ENCODE results near the gene PCNX2.
"Not testable (repeated sequence)": the region's sequence is repeated elsewhere in the genome, so short reads cannot be mapped to it uniquely, and the experiment has no call there.

PCNX2 gene

DNA sequence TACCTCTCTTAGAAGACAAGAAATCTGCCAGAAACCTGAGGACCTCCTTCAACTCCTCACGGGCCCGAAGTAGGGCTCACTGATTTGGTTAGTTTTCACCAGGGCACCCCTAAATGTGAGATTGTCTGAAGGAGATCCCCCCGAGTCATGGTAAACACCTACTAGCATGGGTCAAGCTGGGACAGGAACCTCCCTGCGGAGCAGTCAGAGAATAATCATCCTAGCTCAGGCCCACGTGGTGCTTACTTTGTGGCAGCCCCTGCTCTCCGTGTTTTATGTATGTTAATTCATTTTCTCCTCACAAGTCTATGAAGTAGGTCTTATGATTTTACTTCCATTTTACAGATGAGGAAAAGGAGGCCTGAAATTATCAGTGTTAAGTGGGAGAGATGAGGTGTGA, 206.9 kb downstream of the PCNX2 start:
- Histone ChIP-seq H3K4me1 (no peaks in the 10 kb centered on the region), H3K4me3 (no peak overlapping the region), H3K36me3 (no peaks in the 10 kb centered on the region), H3K9me3 (no peaks in the 10 kb centered on the region), H3K27ac (no peak overlapping the region), H3K27me3 (no peaks in the 10 kb centered on the region)
- no peak for DNase-seq
- TF ChIP-seq, protein P1, sequence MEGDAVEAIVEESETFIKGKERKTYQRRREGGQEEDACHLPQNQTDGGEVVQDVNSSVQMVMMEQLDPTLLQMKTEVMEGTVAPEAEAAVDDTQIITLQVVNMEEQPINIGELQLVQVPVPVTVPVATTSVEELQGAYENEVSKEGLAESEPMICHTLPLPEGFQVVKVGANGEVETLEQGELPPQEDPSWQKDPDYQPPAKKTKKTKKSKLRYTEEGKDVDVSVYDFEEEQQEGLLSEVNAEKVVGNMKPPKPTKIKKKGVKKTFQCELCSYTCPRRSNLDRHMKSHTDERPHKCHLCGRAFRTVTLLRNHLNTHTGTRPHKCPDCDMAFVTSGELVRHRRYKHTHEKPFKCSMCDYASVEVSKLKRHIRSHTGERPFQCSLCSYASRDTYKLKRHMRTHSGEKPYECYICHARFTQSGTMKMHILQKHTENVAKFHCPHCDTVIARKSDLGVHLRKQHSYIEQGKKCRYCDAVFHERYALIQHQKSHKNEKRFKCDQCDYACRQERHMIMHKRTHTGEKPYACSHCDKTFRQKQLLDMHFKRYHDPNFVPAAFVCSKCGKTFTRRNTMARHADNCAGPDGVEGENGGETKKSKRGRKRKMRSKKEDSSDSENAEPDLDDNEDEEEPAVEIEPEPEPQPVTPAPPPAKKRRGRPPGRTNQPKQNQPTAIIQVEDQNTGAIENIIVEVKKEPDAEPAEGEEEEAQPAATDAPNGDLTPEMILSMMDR (IDR thresholded peaks at IDR 0.05): no peak
- intact Hi-C loops (cut with DNase I; ENCODE audit: low total_unique reads): no loop called here

DNA sequence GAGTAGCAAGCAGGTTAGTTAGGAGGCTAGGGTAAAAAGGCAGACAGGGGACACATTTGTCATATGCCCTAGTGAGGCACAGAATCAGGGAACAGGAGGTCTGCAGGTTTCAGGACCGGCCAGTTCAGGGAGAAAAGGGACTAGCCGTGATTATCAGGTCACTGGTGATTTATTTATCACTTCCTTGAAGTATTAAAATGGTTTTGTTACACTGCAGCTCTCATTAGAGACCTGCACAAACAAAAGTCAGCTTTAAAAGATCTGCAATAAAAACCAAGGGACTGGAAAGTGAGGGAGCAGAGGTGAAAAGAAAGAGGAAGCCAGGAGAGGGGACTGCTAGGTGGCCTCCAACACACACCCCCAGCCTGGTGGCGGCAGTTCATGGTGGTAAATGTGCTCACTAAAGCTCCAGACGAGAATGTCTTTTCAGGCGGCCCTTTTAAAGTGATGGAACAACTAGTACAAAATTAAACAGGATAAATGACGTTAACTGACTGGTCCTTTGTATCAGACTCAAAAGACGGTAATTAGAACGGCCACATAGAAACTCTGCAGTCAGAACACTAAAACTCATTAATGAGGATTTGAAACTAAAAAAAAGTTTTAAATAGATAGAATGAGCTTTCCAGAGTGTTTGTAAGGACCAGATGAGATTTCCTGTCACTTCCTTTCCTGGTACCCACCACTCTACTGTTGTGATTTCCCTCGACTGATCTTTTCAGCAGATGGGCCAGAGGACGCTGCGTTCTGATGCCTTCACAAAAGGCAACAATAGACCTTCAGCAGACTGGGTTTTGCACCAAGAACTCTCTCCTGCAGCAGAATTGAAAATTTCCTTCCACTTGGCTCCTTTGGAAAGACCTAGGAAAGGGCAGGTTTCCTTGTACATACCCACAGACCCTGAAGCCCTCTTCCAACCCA, 208.3 kb downstream of the PCNX2 start:
- intact Hi-C loops (cut with DNase I; ENCODE audit: low total_unique reads): no loop called here
- no peak overlapping the region for H3K27ac ChIP-seq
- no peak for DNase-seq

DNA sequence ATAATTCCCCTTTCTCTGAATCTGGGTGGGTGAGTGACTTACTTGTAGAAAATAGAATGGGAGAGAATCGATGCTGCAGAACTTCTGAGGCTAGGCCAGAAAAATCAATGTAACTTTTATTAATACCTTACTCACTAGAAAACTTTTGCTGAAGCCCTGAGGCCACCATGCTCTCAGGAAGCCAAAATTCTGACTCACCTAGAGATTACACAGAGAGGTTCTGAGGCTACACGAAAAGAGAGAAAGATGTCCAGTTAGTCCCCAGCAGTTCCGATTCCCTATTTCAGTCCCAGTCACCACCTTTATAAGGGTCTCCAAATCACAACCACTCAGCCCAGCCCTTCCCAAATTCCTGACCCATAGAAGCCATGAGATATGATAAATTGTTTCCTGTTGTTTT, 210.0 kb downstream of the PCNX2 start:
- Histone ChIP-seq H3K36me3 (no peaks in the 10 kb centered on the region), H3K4me1 (no peaks in the 10 kb centered on the region), H3K9me3 (no peaks in the 10 kb centered on the region), H3K27ac (no peak overlapping the region), H3K27me3 (no peaks in the 10 kb centered on the region), H3K4me3 (no peak overlapping the region)
- intact Hi-C loops (cut with DNase I; ENCODE audit: low total_unique reads): no loop called here
- TF ChIP-seq, protein P1 (IDR thresholded peaks at IDR 0.05): no peak
- no peak for DNase-seq

More for the DNA sequence above, 208.3 kb downstream of the PCNX2 start:
- Histone ChIP-seq H3K9me3 (no peaks in the 10 kb centered on the region), H3K27me3 (no peaks in the 10 kb centered on the region), H3K36me3 (no peaks in the 10 kb centered on the region), H3K4me1 (no peaks in the 10 kb centered on the region), H3K4me3 (no peak overlapping the region)
- TF ChIP-seq, protein P1 (IDR thresholded peaks at IDR 0.05): no peak

DNA sequence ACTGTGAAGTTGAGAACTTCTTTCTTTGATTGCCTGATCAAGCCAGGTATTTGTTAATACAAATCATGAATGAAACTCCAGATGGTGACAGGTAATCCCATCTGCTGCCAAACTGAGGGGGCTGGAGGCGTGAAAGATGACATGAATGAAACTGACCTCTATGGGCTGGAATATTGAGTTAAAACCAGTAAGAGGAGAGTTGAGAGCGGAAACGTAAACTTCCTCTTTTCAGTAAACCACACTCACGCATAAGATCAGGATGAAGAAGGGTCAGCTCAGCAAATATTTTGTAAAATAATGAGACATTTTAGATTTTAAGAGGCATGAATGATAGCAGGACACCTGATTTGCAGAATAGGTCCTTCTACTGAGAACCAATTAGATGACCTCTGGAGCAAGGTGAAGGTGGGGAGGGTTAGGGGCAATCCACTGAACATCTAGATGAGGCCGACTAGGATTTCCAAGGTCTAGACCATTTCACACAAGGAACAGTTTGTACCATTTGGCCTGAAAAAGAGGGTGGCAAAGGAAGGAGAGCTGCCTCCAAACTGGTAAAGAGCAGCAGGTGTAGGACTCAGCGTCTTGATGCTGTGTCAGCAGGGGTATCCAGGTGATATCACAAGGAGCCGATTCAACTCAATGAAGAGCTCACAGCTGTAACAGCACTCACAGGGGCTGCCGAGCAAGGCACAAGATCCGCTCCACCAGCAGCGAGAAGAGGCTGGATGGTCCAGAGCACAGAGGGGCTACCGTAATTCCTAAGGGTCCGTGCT, 212.6 kb downstream of the PCNX2 start:
- DNase-seq: no peak
- no peak overlapping the region for H3K27ac ChIP-seq
- H3K36me3 ChIP-seq: no peaks in the 10 kb centered on the region
- intact Hi-C loops (cut with DNase I; ENCODE audit: low total_unique reads): no loop called here
- no peak overlapping the region for H3K4me3 ChIP-seq
- H3K9me3 ChIP-seq: no peaks in the 10 kb centered on the region
- H3K4me1 ChIP-seq: no peaks in the 10 kb centered on the region
- no peaks in the 10 kb centered on the region for H3K27me3 ChIP-seq
- TF ChIP-seq, protein P1 (IDR thresholded peaks at IDR 0.05): no peak

DNA sequence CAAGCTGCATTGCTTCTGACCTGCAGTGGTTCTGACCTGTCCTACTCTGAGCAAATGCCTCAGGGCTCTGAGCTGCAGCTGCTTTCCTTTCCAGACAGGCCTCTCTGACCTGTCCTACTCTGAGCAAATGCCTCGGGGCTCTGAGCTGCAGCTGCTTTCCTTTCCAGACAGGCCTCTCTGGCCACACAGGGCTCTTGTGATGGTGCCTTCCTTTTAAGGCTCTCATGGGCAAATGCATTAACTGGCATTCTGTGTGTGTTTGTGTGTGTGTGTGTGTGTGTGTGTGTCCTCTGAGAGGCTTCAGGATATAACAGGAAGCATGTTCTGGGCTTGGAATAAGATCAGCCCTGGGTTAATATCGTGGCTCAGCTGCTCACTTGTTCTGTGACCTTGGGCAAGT, 213.8 kb downstream of the PCNX2 start:
- Histone ChIP-seq H3K4me1 (no peaks in the 10 kb centered on the region), H3K27ac (no peak overlapping the region), H3K9me3 (no peaks in the 10 kb centered on the region), H3K27me3 (no peaks in the 10 kb centered on the region), H3K4me3 (no peak overlapping the region), H3K36me3 (no peaks in the 10 kb centered on the region)
- TF ChIP-seq, protein P1 (IDR thresholded peaks at IDR 0.05): no peak
- intact Hi-C loops (cut with DNase I; ENCODE audit: low total_unique reads): no loop called here
- DNase-seq: no peak

DNA sequence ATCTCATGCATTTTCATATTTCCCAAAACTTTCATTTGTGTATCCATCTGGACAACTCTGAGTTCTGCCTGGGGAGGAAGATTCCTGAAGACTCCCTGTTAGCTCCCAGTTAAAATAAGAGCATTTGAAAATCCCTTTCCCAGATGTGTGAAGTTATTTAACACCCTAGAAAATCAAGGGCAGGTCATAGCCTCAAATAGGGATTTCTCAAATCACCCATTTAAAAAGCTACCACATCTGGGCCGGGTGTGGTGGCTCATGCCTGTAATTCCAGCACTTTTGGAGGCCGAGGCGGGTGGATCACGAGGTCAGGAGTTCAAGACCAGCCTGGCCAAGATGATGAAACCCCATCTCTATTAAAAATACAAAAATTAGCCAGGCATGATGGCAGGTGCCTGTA, 214.7 kb downstream of the PCNX2 start:
- H3K36me3 ChIP-seq; H3K4me1 ChIP-seq; intact Hi-C loops (cut with DNase I; ENCODE audit: low total_unique reads); H3K27me3 ChIP-seq; DNase-seq; H3K4me3 ChIP-seq; H3K27ac ChIP-seq; H3K9me3 ChIP-seq: not testable (repeated sequence)

All from tibial artery (tissue), 4 donors.